MM.1S (cell line): Measurements from ENCODE around the gene TASP1.

Experiments used
- DNase-seq: peaks from one replicate; pipeline ENCODE4 v3.0.0-alpha.2; 2015
- H2AFZ ChIP-seq: fragments of 300-600 bp; sonication (generic); 2 replicates; pipeline ENCODE4 v1.6.0; 2016; ENCODE audit warnings: antibody characterized with exemption, low read length
- H3F3A ChIP-seq: fragments of 300-600 bp; sonication (generic); 2 replicates; pipeline ENCODE4 v1.6.1; 2016; ENCODE audit warnings: mild to moderate bottlenecking, antibody characterized with exemption, low read length, moderate library complexity, mixed read lengths; ENCODE audit not compliant: insufficient read depth
- H3K27ac ChIP-seq: fragments of 300-600 bp; sonication (generic); 2 replicates; pipeline ENCODE4 v1.5.1; 2016; ENCODE audit warnings: mild to moderate bottlenecking, low read length
- H3K27me3 ChIP-seq: fragments of 300-600 bp; sonication (generic); replicated peaks from 2 replicates; pipeline ENCODE4 v1.6.0; 2016; ENCODE audit warnings: low read length; ENCODE audit not compliant: insufficient read depth
- H3K36me3 ChIP-seq: fragments of 300-600 bp; sonication (generic); replicated peaks from 2 replicates; pipeline ENCODE4 v1.6.1; 2016; ENCODE audit warnings: mild to moderate bottlenecking, low read length, mixed read lengths; ENCODE audit not compliant: insufficient read depth
- H3K4me1 ChIP-seq: fragments of 300-600 bp; sonication (generic); 2 replicates; pipeline ENCODE4 v1.6.1; 2016; ENCODE audit warnings: low read length, mixed read lengths
- H3K4me2 ChIP-seq: fragments of 300-600 bp; sonication (generic); 2 replicates; pipeline ENCODE4 v1.6.0; 2016; ENCODE audit warnings: low read depth, low read length
- H3K4me3 ChIP-seq: fragments of 300-600 bp; sonication (generic); 2 replicates; pipeline ENCODE4 v1.5.1; 2016; ENCODE audit warnings: low read length, mixed read lengths
- H3K79me2 ChIP-seq: fragments of 300-600 bp; sonication (generic); 2 replicates; pipeline ENCODE4 v1.6.1; 2016; ENCODE audit warnings: mixed run types, low read length, mixed read lengths
- H3K9ac ChIP-seq: fragments of 300-600 bp; sonication (generic); 2 replicates; pipeline ENCODE4 v1.6.1; 2016; ENCODE audit warnings: low read length, mixed read lengths
- H3K9me2 ChIP-seq: fragments of 300-600 bp; sonication (generic); replicated peaks from 2 replicates; pipeline ENCODE4 v1.6.1; 2016; ENCODE audit warnings: mild to moderate bottlenecking, low read length, mixed read lengths; ENCODE audit not compliant: insufficient read depth
- H3K9me3 ChIP-seq: fragments of 300-600 bp; sonication (generic); replicated peaks from 2 replicates; pipeline ENCODE4 v1.6.1; 2016; ENCODE audit warnings: mild to moderate bottlenecking, low read length, mixed read lengths; ENCODE audit not compliant: insufficient read depth
- H4K20me1 ChIP-seq: fragments of 300-600 bp; sonication (generic); 2 replicates; pipeline ENCODE4 v1.6.1; 2016; ENCODE audit warnings: mild to moderate bottlenecking, low read length, moderate library complexity, mixed read lengths; ENCODE audit not compliant: insufficient read depth
- EZH2 ChIP-seq: fragments of 300-600 bp; sonication (generic); optimal IDR thresholded peaks from 2 replicates; pipeline ENCODE3; 2017; ENCODE audit warnings: low read depth, mild to moderate bottlenecking, antibody characterized with exemption, low read length, mixed read lengths
- EZH2phosphoT487 ChIP-seq: fragments of 300-600 bp; sonication (generic); IDR thresholded peaks from 2 replicates; pipeline ENCODE4 v1.6.1; 2018; ENCODE audit warnings: antibody characterized with exemption, low read length
- TF ChIP-seq, protein P1 (sequence below): fragments of 300-600 bp; sonication (generic); IDR thresholded peaks from 2 replicates; pipeline ENCODE4 v1.5.1; 2016; ENCODE audit warnings: antibody characterized with exemption, low read length, mixed read lengths

The TASP1 gene

DNA sequence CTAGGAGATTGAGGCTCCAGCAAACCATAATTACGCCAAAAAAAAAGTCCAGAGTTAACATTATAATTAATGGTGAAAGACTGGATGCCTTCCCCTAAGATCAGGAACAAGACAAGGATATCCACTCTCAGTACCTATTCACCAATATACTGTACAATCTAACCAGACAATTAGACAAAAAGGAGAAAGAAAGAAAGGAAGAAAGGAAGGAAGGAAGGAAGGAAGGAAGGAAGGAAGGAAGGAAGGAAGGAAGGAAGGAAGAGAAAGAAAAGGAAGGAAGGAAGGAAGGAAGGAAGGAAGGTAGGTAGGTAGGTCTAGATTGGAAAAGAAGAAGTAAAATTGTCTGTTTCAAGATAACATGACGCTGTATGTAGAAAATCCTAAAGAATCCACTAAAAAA lies 50.7 kb downstream of the TASP1 start:
- no peaks in the 10 kb centered on the region for H4K20me1 ChIP-seq
- TF ChIP-seq, protein P1, sequence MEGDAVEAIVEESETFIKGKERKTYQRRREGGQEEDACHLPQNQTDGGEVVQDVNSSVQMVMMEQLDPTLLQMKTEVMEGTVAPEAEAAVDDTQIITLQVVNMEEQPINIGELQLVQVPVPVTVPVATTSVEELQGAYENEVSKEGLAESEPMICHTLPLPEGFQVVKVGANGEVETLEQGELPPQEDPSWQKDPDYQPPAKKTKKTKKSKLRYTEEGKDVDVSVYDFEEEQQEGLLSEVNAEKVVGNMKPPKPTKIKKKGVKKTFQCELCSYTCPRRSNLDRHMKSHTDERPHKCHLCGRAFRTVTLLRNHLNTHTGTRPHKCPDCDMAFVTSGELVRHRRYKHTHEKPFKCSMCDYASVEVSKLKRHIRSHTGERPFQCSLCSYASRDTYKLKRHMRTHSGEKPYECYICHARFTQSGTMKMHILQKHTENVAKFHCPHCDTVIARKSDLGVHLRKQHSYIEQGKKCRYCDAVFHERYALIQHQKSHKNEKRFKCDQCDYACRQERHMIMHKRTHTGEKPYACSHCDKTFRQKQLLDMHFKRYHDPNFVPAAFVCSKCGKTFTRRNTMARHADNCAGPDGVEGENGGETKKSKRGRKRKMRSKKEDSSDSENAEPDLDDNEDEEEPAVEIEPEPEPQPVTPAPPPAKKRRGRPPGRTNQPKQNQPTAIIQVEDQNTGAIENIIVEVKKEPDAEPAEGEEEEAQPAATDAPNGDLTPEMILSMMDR = no peak
- TF ChIP-seq EZH2phosphoT487 (no peak), EZH2 (no peak)
- H3K9me2 ChIP-seq = no peaks in the 10 kb centered on the region
- H2AFZ ChIP-seq = no peak overlapping the region
- H3K27ac ChIP-seq = no peak overlapping the region
- H3K9ac ChIP-seq = no peak overlapping the region
- H3K27me3 ChIP-seq = no peaks in the 10 kb centered on the region
- no peaks in the 10 kb centered on the region for H3K79me2 ChIP-seq
- no peaks in the 10 kb centered on the region for H3K4me1 ChIP-seq
- H3K9me3 ChIP-seq = no peaks in the 10 kb centered on the region
- H3K36me3 ChIP-seq = no peaks in the 10 kb centered on the region
- H3F3A ChIP-seq = no peaks in the 10 kb centered on the region
- DNase-seq = no peak
- no peak overlapping the region for H3K4me2 ChIP-seq
- H3K4me3 ChIP-seq = no peak overlapping the region

DNA sequence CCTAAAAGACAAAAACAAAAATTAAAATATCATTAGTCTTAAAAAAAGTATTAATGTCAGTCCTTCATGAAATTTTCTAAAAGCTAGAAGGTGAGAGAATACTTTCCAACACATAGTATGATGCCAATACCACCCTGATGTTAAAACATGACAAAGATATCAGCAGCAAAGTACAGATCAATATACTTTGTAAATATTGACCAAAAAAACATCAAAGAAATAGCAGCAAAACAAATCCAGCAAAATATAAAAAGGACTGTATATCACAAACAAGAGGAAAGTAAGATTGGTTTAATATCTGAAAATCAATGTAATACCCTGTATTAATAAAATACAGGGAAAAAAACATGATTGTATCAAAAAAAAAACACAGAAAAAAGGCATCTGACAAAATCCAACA lies 51.4 kb downstream of the TASP1 start:
- Histone ChIP-seq H3K4me1 (no peaks in the 10 kb centered on the region), H2AFZ (no peak overlapping the region), H3K27ac (no peak overlapping the region), H3K9me3 (no peaks in the 10 kb centered on the region), H3K27me3 (no peaks in the 10 kb centered on the region), H4K20me1 (no peaks in the 10 kb centered on the region), H3F3A (no peaks in the 10 kb centered on the region), H3K79me2 (no peaks in the 10 kb centered on the region), H3K9me2 (no peaks in the 10 kb centered on the region), H3K4me3 (no peak overlapping the region), H3K9ac (no peak overlapping the region), H3K4me2 (no peak overlapping the region), H3K36me3 (no peaks in the 10 kb centered on the region)
- no peak for TF ChIP-seq EZH2
- DNase-seq = no peak

DNA sequence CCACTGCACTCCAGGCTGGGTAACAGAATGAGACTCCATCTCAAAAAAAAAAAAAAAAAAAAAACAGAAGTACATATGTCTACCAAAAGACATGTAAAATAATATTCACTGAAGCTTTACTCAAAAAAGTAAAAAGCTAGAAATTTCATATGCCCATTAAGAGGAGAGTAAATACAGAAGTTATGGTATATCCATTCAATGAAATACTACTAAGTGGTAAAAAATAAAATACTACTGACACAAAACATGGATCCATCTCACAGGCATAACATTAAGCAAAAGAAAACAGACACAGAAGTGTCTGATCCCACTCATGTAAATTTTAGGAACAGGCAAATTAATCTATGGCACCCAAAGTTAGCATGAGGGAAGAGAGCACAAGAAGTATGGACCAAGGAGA lies 52.6 kb downstream of the TASP1 start:
- no peak overlapping the region for H3K9ac ChIP-seq
- H2AFZ ChIP-seq = no peak overlapping the region
- no peak for DNase-seq
- no peaks in the 10 kb centered on the region for H3K36me3 ChIP-seq
- TF ChIP-seq, protein P1 = no peak
- TF ChIP-seq EZH2 = no peak
- no peak for TF ChIP-seq EZH2phosphoT487
- H3K4me1 ChIP-seq = no peaks in the 10 kb centered on the region
- no peak overlapping the region for H3K4me3 ChIP-seq
- H3K27ac ChIP-seq = no peak overlapping the region
- H3K4me2 ChIP-seq = no peak overlapping the region
- no peaks in the 10 kb centered on the region for H3K9me2 ChIP-seq
- H4K20me1 ChIP-seq = no peaks in the 10 kb centered on the region
- H3K9me3 ChIP-seq = no peaks in the 10 kb centered on the region
- H3K27me3 ChIP-seq = no peaks in the 10 kb centered on the region
- H3F3A ChIP-seq = no peaks in the 10 kb centered on the region
- no peaks in the 10 kb centered on the region for H3K79me2 ChIP-seq

DNA sequence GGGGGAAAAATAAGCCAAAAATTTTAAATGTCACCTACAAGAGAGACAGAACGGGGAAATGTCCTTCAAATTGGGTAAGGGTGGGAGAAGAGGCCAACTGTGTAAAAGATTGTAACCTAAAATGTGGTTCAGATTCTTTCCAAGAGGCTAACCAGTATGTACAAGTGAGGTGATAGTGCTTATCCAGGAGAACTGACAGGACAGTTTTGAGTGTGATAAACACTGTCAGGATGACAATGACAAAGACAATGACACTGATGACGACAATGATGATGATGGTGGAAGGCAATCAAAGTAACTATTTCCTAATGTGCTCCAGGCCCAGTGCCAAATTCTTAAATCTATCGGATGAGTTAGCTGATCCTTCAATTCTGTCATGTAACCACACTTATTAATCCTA lies 57.3 kb downstream of the TASP1 start:
- H3K27ac ChIP-seq = no peak overlapping the region
- H3K4me3 ChIP-seq = no peak overlapping the region
- no peaks in the 10 kb centered on the region for H3K9me2 ChIP-seq
- no peak for DNase-seq
- no peaks in the 10 kb centered on the region for H3K4me1 ChIP-seq
- H3K36me3 ChIP-seq = no peaks in the 10 kb centered on the region
- H3K27me3 ChIP-seq = no peaks in the 10 kb centered on the region
- H3F3A ChIP-seq = no peaks in the 10 kb centered on the region
- H3K79me2 ChIP-seq = no peaks in the 10 kb centered on the region
- TF ChIP-seq EZH2phosphoT487 (no peak), EZH2 (no peak)
- TF ChIP-seq, protein P1 = no peak
- H4K20me1 ChIP-seq = no peaks in the 10 kb centered on the region
- H3K4me2 ChIP-seq = no peak overlapping the region
- H3K9ac ChIP-seq = no peak overlapping the region
- H2AFZ ChIP-seq = no peak overlapping the region
- no peaks in the 10 kb centered on the region for H3K9me3 ChIP-seq
